Measurements from ENCODE around the gene HERC3. TPM values are rescaled to one million over a fixed set of nuclear protein-coding genes. Genes with fewer than 3 reads are reported as not detected.

The HERC3 gene
- total RNA-seq, 1 donor from 2014 or later = 14.0 TPM

GRCh38 chr4:88736264-88736663, 144.0 kb downstream of the HERC3 start:
- Mint-ChIP-seq H3K36me3 (ENCODE audit: unreplicated experiment) (no peaks in the 10 kb centered on the region), H3K4me3 (ENCODE audit: unreplicated experiment) (no peak overlapping the region), H3K4me1 (ENCODE audit: low read depth, unreplicated experiment) (peaks cover 8% of the 10 kb centered on the region), H3K27me3 (ENCODE audit: unreplicated experiment) (no peaks in the 10 kb centered on the region), H3K9me3 (ENCODE audit: unreplicated experiment) (peaks cover 2% of the 10 kb centered on the region), H3K27ac (ENCODE audit: unreplicated experiment) (no peak overlapping the region)
- TF ChIP-seq CTCF (IDR thresholded peaks at IDR 0.05; ENCODE audit: partially characterized antibody, unreplicated experiment) = no peak
- no peak for DNase-seq

- H3K4me1 Mint-ChIP-seq (ENCODE audit: low read depth, unreplicated experiment) = peaks cover 8% of the 10 kb centered on the region
- no peak for DNase-seq
- peaks cover 2% of the 10 kb centered on the region for H3K9me3 Mint-ChIP-seq (ENCODE audit: unreplicated experiment)
- TF ChIP-seq CTCF (IDR thresholded peaks at IDR 0.05; ENCODE audit: partially characterized antibody, unreplicated experiment) = no peak
- H3K27ac Mint-ChIP-seq (ENCODE audit: unreplicated experiment) = no peak overlapping the region
- no peak overlapping the region for H3K4me3 Mint-ChIP-seq (ENCODE audit: unreplicated experiment)
- H3K27me3 Mint-ChIP-seq (ENCODE audit: unreplicated experiment) = no peaks in the 10 kb centered on the region
- H3K36me3 Mint-ChIP-seq (ENCODE audit: unreplicated experiment) = no peaks in the 10 kb centered on the region
Measured at GRCh38 chr4:88737307-88737941, 145.1 kb downstream of the HERC3 start.

- Mint-ChIP-seq H3K4me1 (ENCODE audit: low read depth, unreplicated experiment) (peaks cover 8% of the 10 kb centered on the region), H3K9me3 (ENCODE audit: unreplicated experiment) (peaks cover 2% of the 10 kb centered on the region), H3K36me3 (ENCODE audit: unreplicated experiment) (no peaks in the 10 kb centered on the region), H3K27me3 (ENCODE audit: unreplicated experiment) (no peaks in the 10 kb centered on the region), H3K27ac (ENCODE audit: unreplicated experiment) (no peak overlapping the region), H3K4me3 (ENCODE audit: unreplicated experiment) (no peak overlapping the region)
- no peak for TF ChIP-seq CTCF (IDR thresholded peaks at IDR 0.05; ENCODE audit: partially characterized antibody, unreplicated experiment)
- DNase-seq = no peak
Measured at GRCh38 chr4:88738180-88738579, 145.9 kb downstream of the HERC3 start.

GRCh38 chr4:88742561-88742960, 150.3 kb downstream of the HERC3 start:
- Mint-ChIP-seq H3K4me1 (ENCODE audit: low read depth, unreplicated experiment) (peaks cover 3% of the 10 kb centered on the region), H3K9me3 (ENCODE audit: unreplicated experiment) (no peaks in the 10 kb centered on the region), H3K36me3 (ENCODE audit: unreplicated experiment) (no peaks in the 10 kb centered on the region), H3K4me3 (ENCODE audit: unreplicated experiment) (no peak overlapping the region), H3K27ac (ENCODE audit: unreplicated experiment) (no peak overlapping the region), H3K27me3 (ENCODE audit: unreplicated experiment) (no peaks in the 10 kb centered on the region)
- DNase-seq = no peak
- no peak for TF ChIP-seq CTCF (IDR thresholded peaks at IDR 0.05; ENCODE audit: partially characterized antibody, unreplicated experiment)

GRCh38 chr4:88743696-88744095, 151.4 kb downstream of the HERC3 start:
- no peaks in the 10 kb centered on the region for H3K4me1 Mint-ChIP-seq (ENCODE audit: low read depth, unreplicated experiment)
- no peaks in the 10 kb centered on the region for H3K27me3 Mint-ChIP-seq (ENCODE audit: unreplicated experiment)
- TF ChIP-seq CTCF (IDR thresholded peaks at IDR 0.05; ENCODE audit: partially characterized antibody, unreplicated experiment) = no peak
- H3K4me3 Mint-ChIP-seq (ENCODE audit: unreplicated experiment) = no peak overlapping the region
- H3K9me3 Mint-ChIP-seq (ENCODE audit: unreplicated experiment) = no peaks in the 10 kb centered on the region
- H3K36me3 Mint-ChIP-seq (ENCODE audit: unreplicated experiment) = no peaks in the 10 kb centered on the region
- no peak for DNase-seq
- no peak overlapping the region for H3K27ac Mint-ChIP-seq (ENCODE audit: unreplicated experiment)
